Ovary (tissue), 9 donors: Measurements from ENCODE around the gene GALK1. TPM values are rescaled to one million over a fixed set of nuclear protein-coding genes. Genes with fewer than 3 reads are reported as not detected.

Experiments used
- DNase-seq, 5 donors: peaks; one replicate each; pipeline ENCODE4 v3.0.0-alpha.2; 2019 to 2020
- H3K27ac ChIP-seq, 2 donors: fragments of 200-600 bp; one replicate each; pipeline versions ENCODE4 v1.5.1 to v1.8.0; 2019 to 2022
- H3K27me3 ChIP-seq: fragments of 200-600 bp; one replicate; pipeline ENCODE4 v1.8.0; 2022
- H3K36me3 ChIP-seq: fragments of 200-600 bp; sonication (generic); one replicate; pipeline ENCODE4 v1.5.1; 2019
- H3K4me1 ChIP-seq: one replicate; pipeline ENCODE4 v1.8.1; 2013; ENCODE audit warnings: mild to moderate bottlenecking, moderate library complexity; ENCODE audit not compliant: insufficient read depth
- H3K4me3 ChIP-seq: fragments of 200-600 bp; sonication (generic); one replicate; pipeline ENCODE4 v1.5.1; 2017
- H3K9me3 ChIP-seq, 2 donors: fragments of 200-600 bp in 1 of 2; sonication (generic) in 1 of 2; one replicate each; pipeline versions ENCODE4 v1.5.1 to v1.8.1; 2013 to 2019; ENCODE audit warnings: mild to moderate bottlenecking in 1 of 2, moderate library complexity in 1 of 2
- EP300 ChIP-seq: sonication (generic); formaldehyde crosslinking; IDR thresholded peaks from one replicate; pipeline ENCODE4 v1.6.1; 2017; ENCODE audit warnings: antibody characterized with exemption
- POLR2A ChIP-seq: fragments of 450-650 bp; IDR thresholded peaks from one replicate; pipeline ENCODE4 v1.6.1; 2017; ENCODE audit warnings: antibody characterized with exemption, mild to moderate bottlenecking, moderate library complexity
- WGBS, 3 donors: extraction: QIAGEN DNeasy Blood & Tissue Kit in 1 of 3; methylation state at CpG; one replicate each; pipeline versions ENCODE4 v1.1.5 to v1.1.7; 2013 to 2017; 5-methylcytosine and 5-hydroxymethylcytosine counted together
- intact Hi-C, 4 donors: fragments of 100-400 bp; cut with DNase I; formaldehyde crosslinking; loops; one replicate each; pipeline versions ENCODE4 v1.11.0 to v1.15.1; 2022 to 2023
- microRNA-seq, 3 donors: library from miRNA; unstranded; fragments of <30 nt; microRNA quantifications; one replicate each; pipeline versions ENCODE4 to v1.2.0, GENCODE V29; 2019 to 2020
- polyA plus RNA-seq, 2 donors: library from polyadenylated mRNA; stranded (reverse); fragments of 200-250 nt in 1 of 2; fragments of 350-450 nt in 1 of 2; fragmentation: Illumina TruSeq in 1 of 2; extraction: RNeasy Lipid Tissue Mini Kit (QIAGEN cat#74804) in 1 of 2; gene quantifications; one replicate each; pipeline ENCODE4 v1.2.3, GENCODE V29; 2013 to 2014
- total RNA-seq, 7 donors: library from RNA; depleted of rRNA in 2 of 7; stranded (reverse); fragments of >200 nt in 2 of 7; fragmentation: NEBNext Ultra II Directional in 3 of 7; extraction: Animal tissue kit (Norgen Biotek cat#: 25700) in 3 of 7; gene quantifications; one replicate each; pipeline versions ENCODE4 v1.1.0 to v1.2.4, GENCODE V29; 2016 to 2023
- TF ChIP-seq, protein P1 (sequence below), 3 donors: fragments of 450-650 bp in 2 of 3; fragments of 200-600 bp in 1 of 3; IDR thresholded peaks; one replicate each; pipeline versions ENCODE4 v1.5.1 to v1.8.0; 2016 to 2022; ENCODE audit warnings: antibody characterized with exemption in 3 of 3, mild to moderate bottlenecking in 1 of 3
- donor health status: DM: no; HTN: no; CAD: no; lungs with moderate emphysema.
- donor health status: DM: no; HTN: no; CAD: no.
- donor health status: Bipolar disorder and iron deficiency.
- donor health status: DM: yes; HTN: yes; CAD: no.
- donor health status: DM: no; HTN: no; CAD: no.
- donor health status: DM: yes; HTN: yes; CAD: no.

GALK1 gene
- total and polyA plus RNA-seq, 9 donors = 0.33 to 35.1 (median 27.5) TPM

DNA sequence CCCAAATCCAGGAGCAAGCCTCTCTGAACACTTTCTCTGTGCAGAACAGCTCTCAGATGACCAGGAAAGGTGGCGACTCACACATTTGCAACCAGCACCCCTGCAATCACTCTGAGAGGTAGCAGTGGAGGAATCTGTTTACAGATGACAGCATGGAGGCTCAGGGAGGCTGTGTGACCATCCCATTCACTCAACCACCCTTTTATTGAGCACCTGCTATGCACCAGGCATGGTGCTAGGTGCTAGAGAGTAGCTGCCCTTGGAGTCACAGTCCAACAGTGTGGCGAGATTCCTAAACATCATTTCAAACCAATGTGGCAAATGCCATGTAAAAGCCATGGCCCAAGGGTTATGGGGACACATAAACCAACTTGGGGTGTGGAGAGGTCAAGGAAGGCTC, 45.3 kb downstream of the GALK1 start:
- no peak for DNase-seq
- no peaks in the 10 kb centered on the region for H3K36me3 ChIP-seq
- no peaks in the 10 kb centered on the region for H3K27me3 ChIP-seq
- no peak overlapping the region for H3K4me3 ChIP-seq
- H3K9me3 ChIP-seq = no peaks in the 10 kb centered on the region
- intact Hi-C loops = no loop called here
- H3K27ac ChIP-seq = no peak overlapping the region
- H3K4me1 ChIP-seq = no peaks in the 10 kb centered on the region
- TF ChIP-seq POLR2A (no peak), EP300 (no peak)
- TF ChIP-seq, protein P1, sequence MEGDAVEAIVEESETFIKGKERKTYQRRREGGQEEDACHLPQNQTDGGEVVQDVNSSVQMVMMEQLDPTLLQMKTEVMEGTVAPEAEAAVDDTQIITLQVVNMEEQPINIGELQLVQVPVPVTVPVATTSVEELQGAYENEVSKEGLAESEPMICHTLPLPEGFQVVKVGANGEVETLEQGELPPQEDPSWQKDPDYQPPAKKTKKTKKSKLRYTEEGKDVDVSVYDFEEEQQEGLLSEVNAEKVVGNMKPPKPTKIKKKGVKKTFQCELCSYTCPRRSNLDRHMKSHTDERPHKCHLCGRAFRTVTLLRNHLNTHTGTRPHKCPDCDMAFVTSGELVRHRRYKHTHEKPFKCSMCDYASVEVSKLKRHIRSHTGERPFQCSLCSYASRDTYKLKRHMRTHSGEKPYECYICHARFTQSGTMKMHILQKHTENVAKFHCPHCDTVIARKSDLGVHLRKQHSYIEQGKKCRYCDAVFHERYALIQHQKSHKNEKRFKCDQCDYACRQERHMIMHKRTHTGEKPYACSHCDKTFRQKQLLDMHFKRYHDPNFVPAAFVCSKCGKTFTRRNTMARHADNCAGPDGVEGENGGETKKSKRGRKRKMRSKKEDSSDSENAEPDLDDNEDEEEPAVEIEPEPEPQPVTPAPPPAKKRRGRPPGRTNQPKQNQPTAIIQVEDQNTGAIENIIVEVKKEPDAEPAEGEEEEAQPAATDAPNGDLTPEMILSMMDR (IDR thresholded peaks at IDR 0.05) = no peak
- WGBS, 3 donors = 78 to 92% (median 82%) methylated on average over 2 of the region's 2 CpGs

DNA sequence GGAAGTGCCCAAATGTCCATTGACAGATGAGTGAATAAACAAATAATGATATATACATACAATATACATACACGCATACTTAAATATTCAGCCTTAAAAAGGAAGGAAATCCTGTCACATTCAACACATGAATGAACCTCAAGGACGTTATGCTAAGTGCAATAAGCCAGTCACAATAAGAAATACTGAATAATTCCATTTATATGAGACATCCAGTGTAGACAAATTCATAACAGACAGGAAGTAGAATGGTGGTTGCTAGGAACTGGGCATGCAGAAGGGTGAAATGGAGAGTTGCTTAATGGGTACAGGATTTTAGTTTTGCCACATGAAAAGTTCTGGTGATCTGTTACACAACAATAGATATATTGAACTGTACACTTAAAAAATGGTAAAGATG, 52.5 kb downstream of the GALK1 start:
- Histone ChIP-seq H3K27me3 (no peaks in the 10 kb centered on the region), H3K9me3 (no peaks in the 10 kb centered on the region), H3K36me3 (no peaks in the 10 kb centered on the region), H3K4me1 (no peaks in the 10 kb centered on the region), H3K4me3 (no peak overlapping the region), H3K27ac (no peak overlapping the region)
- intact Hi-C loops = no loop called here
- 60 to 68% (median 63%) methylated on average over 2 of the region's 2 CpGs for WGBS, 3 donors
- DNase-seq = no peak
- TF ChIP-seq, protein P1 (IDR thresholded peaks at IDR 0.05) = no peak
- TF ChIP-seq EP300 = no peak
- TF ChIP-seq POLR2A = no peak

Small RNA genes lying within 50 kb of the gene (microRNA-seq; reads per million reads assigned to microRNA genes)
- 0.38 to 2.2 (median 0.71) reads per million in 3 donors for gene MIR4738

Other genes with a start within 250 kb of the GALK1 start
- 10 to 100 TPM in 6 of 7 donors, 1 to 10 TPM in 1; 9.1 to 58.7 (median 41.3) TPM for gene CASKIN2, start 249.7 kb downstream of the GALK1 start, total RNA-seq
- 10 to 100 TPM; 11.0 to 13.9 TPM for gene CASKIN2, start 249.7 kb downstream of the GALK1 start, polyA plus RNA-seq
- gene TSEN54, start 248.7 kb downstream of the GALK1 start, total RNA-seq = 10 to 100 TPM; 16.0 to 35.0 (median 21.3) TPM
- gene TSEN54, start 248.7 kb downstream of the GALK1 start, polyA plus RNA-seq = 10 to 100 TPM; 11.3 to 12.8 TPM
- 10 to 100 TPM in 6 of 7 donors, 1 to 10 TPM in 1; 9.9 to 45.4 (median 17.2) TPM for gene LLGL2, start 239.5 kb downstream of the GALK1 start, total RNA-seq
- gene LLGL2, start 239.5 kb downstream of the GALK1 start, polyA plus RNA-seq = 1 to 10 TPM in 1 of 2 donors, under 1 TPM in 1; 0.20 to 9.2 TPM
- gene MYO15B, start 177.4 kb downstream of the GALK1 start, total RNA-seq = 100 to 1,000 TPM; 152 to 383 (median 239) TPM
- 100 to 1,000 TPM in 1 of 2 donors, 10 to 100 TPM in 1; 31.0 to 161 TPM for gene MYO15B, start 177.4 kb downstream of the GALK1 start, polyA plus RNA-seq
- gene SMIM5, start 131.8 kb downstream of the GALK1 start, total RNA-seq = 1 to 10 TPM in 5 of 7 donors, under 1 TPM in 2; 0.51 to 7.9 (median 1.7) TPM
- under 1 TPM; 0.52 to 0.64 TPM for gene SMIM5, start 131.8 kb downstream of the GALK1 start, polyA plus RNA-seq
- 10 to 100 TPM; 13.8 to 32.8 (median 24.8) TPM for gene RECQL5, start 98.0 kb downstream of the GALK1 start, total RNA-seq
- 10 to 100 TPM; 15.7 to 19.4 TPM for gene RECQL5, start 98.0 kb downstream of the GALK1 start, polyA plus RNA-seq
- gene SAP30BP, start 97.9 kb downstream of the GALK1 start, total RNA-seq = 10 to 100 TPM; 54.8 to 85.0 (median 74.7) TPM
- 10 to 100 TPM; 83.2 to 89.1 TPM for gene SAP30BP, start 97.9 kb downstream of the GALK1 start, polyA plus RNA-seq
- 10 to 100 TPM in 5 of 7 donors, 1 to 10 TPM in 2; 6.3 to 55.6 (median 22.5) TPM for gene ITGB4, start 43.7 kb downstream of the GALK1 start, total RNA-seq
- 1 to 10 TPM; 3.3 to 6.0 TPM for gene ITGB4, start 43.7 kb downstream of the GALK1 start, polyA plus RNA-seq
- gene UNK, start 19.6 kb upstream of the GALK1 start, total RNA-seq = 10 to 100 TPM; 27.5 to 58.1 (median 40.8) TPM
- 10 to 100 TPM; 12.7 to 34.9 TPM for gene UNK, start 19.6 kb upstream of the GALK1 start, polyA plus RNA-seq
- 10 to 100 TPM; 10.7 to 24.9 (median 14.1) TPM for gene UNC13D, start 79.2 kb upstream of the GALK1 start, total RNA-seq
- gene UNC13D, start 79.2 kb upstream of the GALK1 start, polyA plus RNA-seq = 10 to 100 TPM in 1 of 2 donors, 1 to 10 TPM in 1; 8.9 to 17.1 TPM
- 100 to 1,000 TPM in 3 of 7 donors, 10 to 100 TPM in 4; 48.5 to 131 (median 92.7) TPM for gene WBP2, start 90.1 kb upstream of the GALK1 start, total RNA-seq
- 100 to 1,000 TPM; 118 to 184 TPM for gene WBP2, start 90.1 kb upstream of the GALK1 start, polyA plus RNA-seq
- gene TRIM47, start 113.4 kb upstream of the GALK1 start, total RNA-seq = 10 to 100 TPM in 6 of 7 donors, 1 to 10 TPM in 1; 7.2 to 38.3 (median 18.6) TPM
- 10 to 100 TPM; 10.1 to 11.5 TPM for gene TRIM47, start 113.4 kb upstream of the GALK1 start, polyA plus RNA-seq
- gene TRIM65, start 131.8 kb upstream of the GALK1 start, total RNA-seq = 10 to 100 TPM; 17.3 to 28.0 (median 24.3) TPM
- gene TRIM65, start 131.8 kb upstream of the GALK1 start, polyA plus RNA-seq = 10 to 100 TPM; 10.4 to 18.5 TPM
- 10 to 100 TPM; 30.4 to 93.0 (median 83.4) TPM for gene MRPL38, start 139.7 kb upstream of the GALK1 start, total RNA-seq
- 10 to 100 TPM; 14.5 to 51.4 TPM for gene MRPL38, start 139.7 kb upstream of the GALK1 start, polyA plus RNA-seq
- 10 to 100 TPM in 4 of 7 donors, 1 to 10 TPM in 3; 5.0 to 14.9 (median 11.2) TPM for gene FBF1, start 175.8 kb upstream of the GALK1 start, total RNA-seq
- 1 to 10 TPM; 3.0 to 7.8 TPM for gene FBF1, start 175.8 kb upstream of the GALK1 start, polyA plus RNA-seq
- gene ACOX1, start 214.0 kb upstream of the GALK1 start, total RNA-seq = 10 to 100 TPM; 20.1 to 53.0 (median 41.1) TPM
- gene ACOX1, start 214.0 kb upstream of the GALK1 start, polyA plus RNA-seq = 10 to 100 TPM; 10.6 to 24.6 TPM
- gene TEN1, start 214.0 kb upstream of the GALK1 start, total RNA-seq = 10 to 100 TPM in 5 of 7 donors, 1 to 10 TPM in 2; 7.4 to 16.3 (median 10.5) TPM
- 10 to 100 TPM in 1 of 2 donors, 1 to 10 TPM in 1; 6.1 to 18.1 TPM for gene TEN1, start 214.0 kb upstream of the GALK1 start, polyA plus RNA-seq
- gene CDK3, start 235.7 kb upstream of the GALK1 start, total RNA-seq = 1 to 10 TPM; 1.3 to 8.5 (median 5.5) TPM
- gene CDK3, start 235.7 kb upstream of the GALK1 start, polyA plus RNA-seq = 10 to 100 TPM in 1 of 2 donors, 1 to 10 TPM in 1; 3.6 to 10.8 TPM